Right renal pelvis (tissue), 4 donors: ENCODE results near the gene KISS1. TPM values are rescaled to one million over a fixed set of nuclear protein-coding genes. Genes with fewer than 3 reads are reported as not detected.
"Not testable (repeated sequence)": the region's sequence is repeated elsewhere in the genome, so short reads cannot be mapped to it uniquely, and the experiment has no call there.

Experiments
- DNase-seq, 4 donors: peaks; one replicate each; pipeline ENCODE4 v3.0.0-alpha.2; 2013; ENCODE audit warnings: low read depth in 4 of 4, low spot score in 3 of 4, missing footprints in 1 of 4
- polyA plus RNA-seq, 4 donors: library from polyadenylated mRNA; unstranded; fragments of 120-200 nt; gene quantifications; one replicate each; pipeline ENCODE4 v1.2.1, GENCODE V29; 2013; ENCODE audit not compliant: insufficient read length in 4 of 4

Gene KISS1, protein sequence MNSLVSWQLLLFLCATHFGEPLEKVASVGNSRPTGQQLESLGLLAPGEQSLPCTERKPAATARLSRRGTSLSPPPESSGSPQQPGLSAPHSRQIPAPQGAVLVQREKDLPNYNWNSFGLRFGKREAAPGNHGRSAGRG
- 1 to 10 TPM in 1 of 4 donors, under 1 TPM in 2, not detected in 1; 0.66 to 1.3 (median 0.73) TPM for polyA plus RNA-seq

DNA sequence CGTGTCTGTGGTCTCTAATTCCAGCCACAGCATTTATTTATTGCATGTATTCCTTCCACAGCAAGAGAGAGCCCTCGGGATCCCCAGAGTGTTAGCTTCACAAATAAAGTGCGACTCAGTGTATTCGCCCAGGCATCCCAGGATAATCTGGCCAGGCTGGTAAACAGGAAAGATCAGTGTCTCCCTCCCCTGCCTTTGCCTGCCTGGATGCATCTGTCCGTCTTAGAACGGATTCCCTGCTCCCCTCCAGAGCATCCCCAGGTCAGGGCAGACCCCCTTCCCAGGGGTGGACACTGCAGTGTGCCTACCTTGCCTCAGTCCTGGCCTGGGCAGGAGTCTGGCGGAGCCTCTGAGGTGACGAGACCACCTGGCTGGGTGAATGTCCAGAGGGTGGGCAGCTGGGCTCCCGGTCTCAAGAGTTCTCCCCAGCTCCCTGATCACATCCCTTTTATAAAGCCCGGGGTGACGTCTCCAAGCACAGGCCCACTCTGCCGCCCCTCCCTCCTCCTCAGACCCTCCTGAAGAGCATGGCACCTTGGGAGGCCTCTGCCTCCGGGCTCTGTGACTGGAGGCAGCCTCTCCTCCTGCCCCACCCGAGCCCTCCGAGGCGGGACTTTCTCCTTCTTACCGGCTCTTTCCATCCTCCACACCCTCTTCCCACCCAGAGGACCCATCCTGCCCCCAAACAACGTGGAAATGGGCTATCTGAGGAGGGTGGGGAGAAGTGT, at the start of gene KISS1:
Gene KISS1 (minus strand): TSS at position 424 of the 728 bp plus-strand sequence. CDS start 3,615 bp downstream, outside the sequence.
- DNase-seq: no peak

DNA sequence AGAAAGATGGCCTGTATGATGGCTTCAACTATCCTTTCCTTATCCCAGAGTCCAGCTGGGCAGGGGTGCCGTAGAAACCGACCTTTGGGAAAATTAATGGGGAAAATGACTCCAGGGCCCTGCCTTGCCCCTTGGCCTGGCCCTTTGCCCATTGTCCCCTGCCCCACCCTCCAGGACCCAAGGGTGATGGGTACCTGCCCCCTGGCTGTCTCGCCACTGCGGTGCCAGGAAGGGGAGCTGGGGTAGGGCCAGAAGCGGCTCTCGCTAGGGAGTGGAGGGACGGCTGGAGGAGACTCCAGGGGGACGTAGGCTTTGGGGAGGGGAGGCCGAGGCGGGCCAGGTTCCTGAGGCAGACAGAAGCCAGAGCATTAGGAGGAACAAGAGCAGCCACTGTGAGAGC, 46.6 kb upstream of the KISS1 start:
- no peak for DNase-seq

DNA sequence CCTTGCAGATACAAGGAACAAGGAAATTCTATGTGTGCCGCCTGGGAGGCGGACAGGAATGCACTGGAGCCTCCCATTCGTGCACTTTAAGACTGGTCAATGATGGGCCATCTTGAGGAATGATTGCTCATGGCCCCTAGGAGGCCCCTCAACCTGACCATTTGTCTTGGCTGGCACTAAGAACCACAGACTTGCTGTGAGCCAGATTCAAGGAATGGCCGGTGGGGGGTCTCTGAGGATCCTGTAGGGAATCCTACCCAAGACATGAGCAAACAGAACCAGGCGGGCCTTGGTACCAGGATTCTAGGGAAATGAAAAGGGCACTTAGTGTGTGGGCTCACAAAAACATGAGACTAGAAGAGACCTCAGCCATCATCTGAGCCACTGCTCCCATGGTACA, 45.6 kb upstream of the KISS1 start:
- DNase-seq: no peak

DNA sequence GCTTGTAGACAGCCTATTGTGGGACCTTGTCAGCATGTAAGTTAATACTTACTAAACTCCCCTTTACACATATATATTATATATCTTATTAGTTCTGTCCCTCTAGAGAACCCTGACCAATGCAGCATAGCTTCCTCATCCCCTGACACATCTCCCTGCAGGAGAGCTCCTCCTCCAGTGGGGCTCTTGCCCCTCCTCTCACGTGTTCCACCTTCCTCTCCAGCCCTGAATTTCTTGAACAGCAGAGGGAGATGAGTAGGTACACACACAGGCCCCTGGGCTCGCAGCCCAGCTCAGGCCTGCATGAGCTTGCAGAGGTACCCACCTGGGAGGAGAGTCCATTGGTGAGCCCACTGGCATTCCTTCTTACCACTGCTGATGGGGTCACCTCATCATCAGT, 44.8 kb upstream of the KISS1 start:
- no peak for DNase-seq

DNA sequence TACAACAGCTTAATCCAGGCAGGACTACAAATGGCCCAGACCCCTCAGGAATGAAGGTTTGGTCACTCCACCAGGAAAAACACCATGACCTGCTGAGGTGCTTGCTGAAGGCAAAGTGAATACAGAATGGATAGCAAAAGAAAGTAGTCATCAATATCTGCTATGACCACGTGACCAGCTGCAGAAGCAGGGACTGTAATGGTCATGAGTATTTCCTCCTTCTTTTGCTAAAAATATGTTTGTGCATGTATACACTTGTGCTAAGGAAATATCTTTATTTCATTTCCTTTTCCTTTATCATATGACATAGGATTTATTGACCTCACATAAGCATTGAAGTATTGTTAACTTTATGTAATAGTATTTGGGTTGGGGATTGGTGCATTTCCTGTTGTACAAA, 43.9 kb upstream of the KISS1 start:
- DNase-seq: no peak

DNA sequence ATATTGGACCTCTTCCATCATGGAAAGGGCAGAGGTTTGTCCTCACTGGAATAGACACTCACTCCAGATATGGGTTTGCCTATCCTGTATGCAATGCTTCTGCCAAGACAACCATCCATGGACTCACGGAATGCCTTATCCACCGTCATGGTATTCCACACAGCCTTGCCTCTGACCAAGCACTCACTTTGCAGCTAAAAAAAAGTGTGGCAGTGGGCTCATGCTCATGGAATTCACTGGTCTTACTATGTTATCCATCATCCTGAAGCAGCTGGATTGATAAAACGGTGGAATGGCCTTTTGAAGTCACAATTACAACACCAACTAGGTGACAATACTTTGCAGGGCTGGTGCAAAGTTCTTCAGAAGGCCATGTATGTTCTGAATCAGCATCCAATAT, 43.1 kb upstream of the KISS1 start:
- DNase-seq: not testable (repeated sequence)

DNA sequence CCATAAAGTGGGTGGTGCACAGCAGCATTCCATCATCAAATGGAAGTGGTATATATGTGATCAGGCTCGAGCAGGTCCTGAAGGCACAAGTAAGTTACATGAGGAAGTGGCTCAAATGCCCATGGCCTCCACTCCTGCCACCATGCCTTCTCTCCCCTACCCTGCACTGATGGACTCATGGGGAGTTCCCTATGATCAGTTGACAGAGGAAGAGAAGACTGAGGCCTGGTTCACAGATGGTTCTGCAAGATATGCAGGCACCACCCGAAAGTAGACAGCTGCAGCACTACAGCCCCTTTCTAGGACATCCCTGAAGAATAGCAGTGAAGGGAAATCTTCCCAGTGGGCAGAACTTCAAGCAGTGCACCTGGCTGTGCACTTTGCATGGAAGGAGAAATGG, 42.2 kb upstream of the KISS1 start:
- DNase-seq: not testable (repeated sequence)

DNA sequence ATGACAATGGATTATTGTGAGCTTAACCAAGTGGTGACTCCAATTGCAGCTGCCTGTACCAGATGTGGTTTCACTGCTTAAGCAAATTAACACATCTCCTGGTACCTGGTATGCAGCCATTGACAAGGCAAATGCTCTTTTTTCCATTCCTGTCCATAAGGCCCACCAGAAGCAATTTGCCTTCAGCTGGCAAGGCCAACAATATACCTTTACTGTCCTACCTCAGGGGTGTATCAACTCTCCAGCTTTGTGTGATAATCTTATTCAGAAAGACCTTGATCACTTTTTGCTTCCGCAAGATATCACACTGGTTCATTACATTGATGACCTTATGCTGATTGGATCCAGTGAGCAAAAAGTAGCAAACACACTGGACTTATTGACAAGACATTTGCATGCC, 41.2 kb upstream of the KISS1 start:
- DNase-seq: not testable (repeated sequence)

DNA sequence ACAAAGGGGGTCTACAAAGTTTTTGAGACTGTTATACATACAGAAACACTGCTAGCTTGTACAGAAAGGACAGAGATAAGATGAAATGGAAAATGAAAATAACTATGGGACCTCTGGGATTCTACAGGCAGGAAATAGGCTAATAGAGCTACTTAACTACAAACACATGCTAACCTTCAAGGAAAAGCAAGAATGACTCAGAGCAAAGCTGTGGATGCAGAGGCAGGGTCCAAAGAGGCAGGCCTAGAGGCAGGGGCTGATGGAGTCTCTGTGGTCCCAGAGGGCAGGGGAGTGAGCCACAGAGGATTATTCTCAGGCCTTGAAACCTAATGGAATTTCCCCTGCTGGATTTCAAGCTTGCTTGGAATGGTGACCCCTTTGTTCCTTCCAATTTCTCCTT, 36.2 kb upstream of the KISS1 start:
- no peak for DNase-seq

DNA sequence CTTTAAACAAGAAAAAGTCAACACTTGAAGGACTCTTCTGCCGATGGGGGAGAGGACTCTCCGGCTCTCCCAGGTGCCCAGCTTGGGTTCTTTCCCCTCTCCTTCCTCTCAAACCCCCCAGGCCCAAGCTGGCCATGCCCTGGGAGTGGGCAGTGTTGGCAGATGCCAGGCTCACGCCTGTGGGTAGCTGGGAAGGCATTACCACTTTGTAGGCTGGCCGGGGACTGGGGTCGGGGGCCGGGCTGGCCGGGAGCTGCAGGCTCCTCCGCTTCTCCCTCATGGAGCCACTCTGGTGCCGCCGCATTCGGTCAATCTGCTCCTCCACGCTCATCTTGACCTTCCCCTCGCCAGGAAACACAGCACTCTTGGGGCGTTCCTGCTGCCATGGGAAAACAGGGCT, 33.9 kb upstream of the KISS1 start:
- no peak for DNase-seq

DNA sequence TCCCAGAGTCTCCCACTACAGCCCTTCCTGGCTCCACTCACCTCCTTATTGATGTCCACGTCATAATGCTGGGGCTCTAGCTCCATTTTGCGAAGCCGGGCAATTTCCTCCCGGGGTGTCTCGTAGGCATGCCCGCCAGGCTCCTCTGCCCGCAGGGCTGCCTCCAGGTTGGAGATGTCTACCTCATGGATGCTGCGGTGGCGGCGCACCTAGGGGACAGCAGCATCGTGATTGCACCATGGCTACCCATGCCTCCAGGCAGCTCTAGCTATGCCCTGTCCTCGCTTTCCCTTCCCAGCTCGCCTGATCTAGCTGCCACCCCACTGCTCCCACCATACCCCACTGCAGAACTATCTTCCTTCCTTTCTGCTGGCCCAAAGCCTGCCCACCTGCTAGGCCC, 32.6 kb upstream of the KISS1 start:
- no peak for DNase-seq

DNA sequence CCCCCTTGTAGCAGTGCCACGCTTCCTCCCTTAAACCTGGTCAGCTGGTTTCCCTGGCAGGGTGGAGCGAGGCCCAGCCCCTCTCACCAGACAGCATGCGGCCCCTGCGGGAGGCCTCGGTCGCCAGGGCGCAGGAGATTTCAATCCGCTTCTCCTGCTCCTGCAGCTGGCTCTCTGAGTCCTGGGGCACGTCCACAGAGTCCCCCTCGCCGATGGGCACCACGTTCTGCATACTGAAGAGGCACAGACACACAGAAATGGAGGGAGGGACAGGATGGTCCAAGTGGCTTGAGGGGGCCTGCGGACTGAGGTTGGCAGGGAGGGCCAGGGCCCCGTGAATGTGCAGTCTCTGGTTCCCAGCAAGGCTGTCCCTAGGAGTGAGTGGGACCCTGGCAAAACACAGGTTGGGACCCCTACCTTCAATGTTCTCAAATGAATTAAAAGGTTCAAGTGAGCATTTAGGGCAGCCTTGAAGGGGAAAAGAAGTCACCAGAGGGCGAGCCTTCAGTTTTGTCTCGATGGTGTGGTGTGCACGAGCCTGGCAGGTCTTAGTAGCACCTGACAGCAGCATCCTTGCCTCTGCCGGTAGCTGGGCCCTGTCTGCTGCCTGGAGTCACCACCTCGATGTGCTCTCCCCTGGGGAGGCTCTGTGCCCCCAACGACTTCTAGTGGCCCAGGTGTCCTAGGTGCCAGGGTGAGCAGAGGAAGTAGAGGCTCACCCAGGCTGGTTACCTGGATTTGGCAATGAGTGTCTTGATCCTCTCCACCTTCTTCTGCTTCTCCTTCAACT, 31.9 kb upstream of the KISS1 start:
- DNase-seq: no peak

DNA sequence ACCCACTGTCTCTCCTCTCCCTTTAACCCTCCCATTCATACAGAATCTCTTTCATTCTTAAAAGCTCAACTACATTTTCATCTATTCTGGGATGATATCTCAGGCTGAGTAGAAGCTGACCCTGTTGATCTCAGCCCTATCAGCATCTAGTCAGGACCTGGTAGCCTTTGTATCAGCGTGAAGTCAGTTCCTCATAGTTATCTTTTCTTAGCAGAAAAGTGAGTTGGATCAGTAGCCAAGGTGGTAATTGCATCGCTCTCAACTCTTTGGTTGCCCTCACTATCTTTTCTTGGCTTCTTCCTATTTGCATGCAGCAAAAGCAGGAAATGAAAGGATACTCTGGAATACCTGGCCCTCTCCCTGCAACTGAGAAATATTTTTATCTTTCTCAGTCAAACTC, 31.1 kb upstream of the KISS1 start:
- no peak for DNase-seq

DNA sequence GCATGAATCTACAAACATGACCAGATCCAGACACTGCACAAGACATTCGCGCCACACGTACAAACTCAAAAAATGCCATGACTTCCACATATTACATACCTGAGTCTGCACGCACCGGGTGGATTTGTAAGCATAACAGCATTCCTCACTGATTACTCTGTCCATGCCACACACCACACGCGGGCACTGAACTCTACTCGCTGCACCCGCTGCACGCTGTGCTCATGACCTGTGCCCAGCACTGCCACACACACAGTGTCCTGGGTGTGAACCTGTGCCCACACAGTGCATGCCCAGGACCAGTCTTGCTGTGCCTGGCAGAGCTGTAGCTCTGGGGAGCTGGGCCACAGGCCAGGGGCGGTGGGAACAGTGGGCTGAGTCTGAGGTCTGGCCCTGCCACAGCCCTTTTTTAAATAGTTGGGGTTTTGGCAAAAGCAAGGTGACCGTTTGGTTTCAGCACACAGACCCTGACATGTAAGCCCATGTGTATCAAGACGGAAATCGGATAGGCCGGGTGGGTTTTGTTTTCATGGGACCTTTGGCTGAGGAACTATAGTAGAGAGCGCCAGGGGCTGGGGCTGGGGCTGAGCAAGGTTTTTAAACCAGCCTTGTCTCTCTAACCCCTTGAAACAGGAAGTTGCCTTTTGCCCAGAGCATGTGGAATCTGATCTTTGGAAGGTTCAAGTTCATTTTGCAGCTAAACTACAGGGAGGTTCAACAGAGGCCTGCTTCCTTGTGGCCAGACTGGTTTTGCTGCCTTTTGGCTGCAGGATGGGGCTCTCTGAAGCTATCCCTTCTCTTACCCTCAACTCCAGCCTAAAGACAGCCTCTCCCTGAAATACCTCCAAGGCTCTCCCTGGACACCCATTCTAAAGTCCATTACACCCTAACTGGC, 29.8 kb upstream of the KISS1 start:
- no peak for DNase-seq

DNA sequence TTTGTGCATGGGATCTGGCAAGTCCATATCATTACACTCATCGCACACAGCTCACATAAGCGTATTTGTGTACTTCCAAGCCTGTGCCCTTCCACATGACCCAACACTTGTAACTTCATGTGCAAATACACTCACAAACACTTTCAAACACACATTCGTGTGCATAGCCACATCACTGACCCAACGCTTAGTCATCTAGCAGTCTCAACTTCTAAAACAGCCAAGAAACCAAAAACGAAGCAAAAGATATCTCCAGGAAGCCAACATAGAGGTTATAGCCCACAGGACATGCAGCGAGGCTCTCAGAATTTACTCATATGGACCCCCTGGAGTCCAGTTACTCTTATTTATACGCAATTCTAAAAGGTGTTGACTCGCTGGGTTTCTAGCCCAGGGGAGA, 28.4 kb upstream of the KISS1 start:
- DNase-seq: no peak

DNA sequence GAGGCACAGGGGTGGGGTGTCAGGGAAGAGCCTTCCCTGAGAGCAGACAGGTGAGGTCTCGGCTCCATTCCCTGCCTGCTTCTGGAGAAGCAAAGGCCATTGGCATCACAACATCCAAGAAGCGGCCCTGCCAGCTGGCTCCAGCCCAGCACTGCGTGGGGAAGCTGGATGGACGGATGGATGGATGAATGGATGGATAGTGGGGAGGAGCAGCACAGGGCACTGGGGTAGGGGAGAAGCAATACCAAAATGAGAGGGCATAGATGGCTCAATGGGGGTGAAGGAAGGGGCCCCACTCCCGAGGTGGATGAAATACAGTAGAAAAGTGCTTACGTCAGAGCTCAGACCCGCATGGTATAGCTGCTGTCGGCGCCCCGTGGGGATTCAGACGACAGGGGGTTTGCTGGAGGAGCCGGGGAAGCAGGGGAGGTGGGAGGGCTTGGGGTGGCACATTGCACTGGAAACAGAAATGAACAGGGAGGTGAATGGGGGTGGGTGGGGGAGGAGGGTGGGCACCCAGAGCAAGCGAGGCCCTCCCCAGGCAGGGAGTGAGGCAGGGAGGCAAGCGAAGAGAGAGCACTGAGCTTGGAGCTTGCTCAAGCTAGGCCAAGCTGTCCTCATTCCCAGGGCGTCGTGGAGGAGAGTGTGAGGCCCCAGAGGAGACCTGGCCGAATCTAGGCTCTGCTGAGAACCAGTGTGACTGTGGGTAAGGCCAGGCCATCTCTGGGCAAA, 27.0 kb upstream of the KISS1 start:
- no peak for DNase-seq

DNA sequence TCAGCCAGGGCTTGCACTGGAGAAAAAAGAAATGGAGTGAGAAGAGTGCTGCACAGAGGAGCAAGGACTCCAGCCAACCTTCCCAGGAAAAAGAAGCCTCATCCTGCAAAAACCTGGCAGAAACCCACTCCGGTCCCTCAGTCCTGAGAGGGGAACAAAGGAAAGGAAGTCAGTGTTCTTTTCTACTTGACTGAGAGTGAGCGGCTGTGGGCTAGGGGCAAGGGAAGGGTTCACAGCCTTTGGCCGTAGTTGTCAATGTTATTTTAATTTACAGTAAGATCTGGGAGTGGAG, 26.4 kb upstream of the KISS1 start:
- DNase-seq: no peak

DNA sequence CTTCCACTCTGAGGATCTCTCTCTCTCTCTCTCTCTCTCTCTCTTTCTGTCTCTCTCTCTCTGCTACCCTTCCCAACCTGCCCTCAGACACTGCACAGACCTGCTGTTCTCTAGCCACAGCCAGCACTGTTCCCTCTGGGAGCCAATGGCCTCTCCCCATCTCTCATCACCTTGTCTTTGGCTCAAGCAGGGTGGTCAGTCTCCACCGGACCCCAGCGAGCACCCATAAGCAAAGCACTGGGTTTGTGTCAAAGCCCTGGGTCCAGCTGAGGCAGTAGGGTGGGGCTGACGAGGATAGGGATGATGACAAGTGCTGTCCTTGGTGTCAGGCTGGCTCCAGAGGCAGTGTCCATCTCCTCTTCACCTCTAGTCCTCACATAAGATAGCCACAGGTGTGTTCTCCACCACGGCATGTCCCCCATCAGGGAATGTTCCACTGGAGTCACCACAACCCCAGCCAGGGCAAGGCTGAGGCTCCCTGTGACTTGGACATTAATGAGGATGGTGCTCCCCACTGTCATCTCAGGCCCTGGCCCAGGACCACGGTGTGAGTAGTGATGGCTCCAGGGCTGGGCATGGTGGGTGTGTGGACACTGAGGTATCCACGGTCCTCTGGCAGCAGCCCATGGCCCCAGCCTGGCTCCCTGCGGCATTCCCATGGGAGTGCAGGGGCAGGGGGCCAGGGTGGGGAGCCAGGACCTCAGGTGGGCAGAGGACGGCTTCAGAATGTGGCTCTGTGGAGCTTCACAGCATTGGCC, 25.9 kb upstream of the KISS1 start:
- DNase-seq: no peak

DNA sequence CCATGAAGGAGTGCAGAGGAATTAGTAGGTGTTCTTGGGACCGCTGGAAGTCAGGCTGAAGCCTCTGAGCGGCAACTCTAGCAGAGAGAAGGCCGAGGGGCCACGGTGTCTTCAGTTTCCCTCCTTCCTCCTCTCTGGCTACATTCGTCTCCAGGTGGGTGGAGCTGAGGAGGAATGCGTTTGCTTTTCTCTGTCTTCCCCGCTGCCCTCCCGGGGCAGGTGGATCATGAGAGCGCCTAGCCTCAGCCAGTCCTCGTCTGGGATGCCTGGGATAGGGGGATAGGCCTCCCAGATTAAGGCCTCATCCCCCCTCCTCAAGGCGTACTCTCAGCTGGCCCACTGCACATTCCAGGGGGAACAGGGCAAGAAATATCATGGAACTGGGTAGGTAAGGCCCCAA, 25.0 kb upstream of the KISS1 start:
- no peak for DNase-seq
